K562 (cell line): ENCODE data around the gene MRGPRX3. TPM values are rescaled to one million over a fixed set of nuclear protein-coding genes. Genes with fewer than 3 reads are reported as not detected.

Experiments used
- ATAC-seq: fragments of 200-7000 bp; cut with Tn5 transposase; 3 replicates; pipeline ENCODE4 v1.9.1; 2020; ENCODE audit warnings: moderate library complexity
- BruUV-seq: library from RNA; stranded (reverse); fragments of 400-500 nt; replicated peaks from 2 replicates; lab custom pipeline; 2021; lab: Mats Ljungman, UMichigan
- CTCF ChIA-PET: fragments of 300-600 bp; formaldehyde crosslinking; extraction: SDS; loops from one replicate; lab custom pipeline; 2021; ENCODE audit warnings: low intra/inter-chr PET ratio; lab: Yijun Ruan, JAX
- POLR2A ChIA-PET: fragments of 300-600, 350-650 bp; sonication (Branson Sonifier 250); formaldehyde crosslinking; extraction: SDS; loops from one replicate; lab custom pipeline; 2021; ENCODE audit warnings: antibody characterized with exemption, inconsistent platforms; lab: Yijun Ruan, JAX
- DNase-seq, 4 experiments: peaks; one replicate each; pipeline versions ENCODE4 v3.0.0 to v3.0.0-alpha.2; 2011 to 2018; ENCODE audit warnings: low spot score in 3 of 4, mixed read lengths in 3 of 4; ENCODE audit errors: extremely low read depth in 1 of 4
- FAIRE-seq: peaks from 2 replicates; lab custom pipeline; 2011; peaks lifted over from hg19 to GRCh38; lab: Jason Lieb, UNC
- H2AFZ ChIP-seq: 2 replicates; pipeline ENCODE4 v1.6.0; 2011; ENCODE audit warnings: low read depth, low read length, control low read depth, inconsistent platforms
- H3K27ac ChIP-seq: fragments of 200-600 bp; 3 replicates; pipeline ENCODE4 v1.8.0; 2011; ENCODE audit warnings: low read depth, mild to moderate bottlenecking, control low read depth, inconsistent platforms, low read length, moderate library complexity, mixed read lengths; ENCODE audit errors: extremely low read depth
- H3K27me3 ChIP-seq, 2 experiments: fragments of 300-600 bp in 1 of 2; 2 replicates in 1 of 2; 3 replicates in 1 of 2; pipeline versions ENCODE4 v1.6.0 to v1.8.0; 2011; ENCODE audit warnings: inconsistent platforms in 2 of 2, low read length in 2 of 2, mild to moderate bottlenecking in 1 of 2, mixed read lengths in 1 of 2, moderate library complexity in 1 of 2; ENCODE audit not compliant: control insufficient read depth in 2 of 2, insufficient read depth in 2 of 2
- H3K36me3 ChIP-seq: fragments of 300-600 bp; 3 replicates; pipeline ENCODE4 v1.8.0; 2011; ENCODE audit warnings: mild to moderate bottlenecking, low read length, inconsistent platforms; ENCODE audit not compliant: control insufficient read depth, insufficient read depth
- H3K4me1 ChIP-seq, 2 experiments: fragments of 200-600 bp in 1 of 2; replicated peaks in 1 of 2; 2 replicates in 1 of 2; 3 replicates in 1 of 2; pipeline versions ENCODE4 v1.5.1 to v1.8.0; 2011; ENCODE audit warnings: inconsistent platforms in 2 of 2, low read length in 2 of 2, mild to moderate bottlenecking in 1 of 2, mixed read lengths in 1 of 2, moderate library complexity in 1 of 2; ENCODE audit not compliant: control insufficient read depth in 2 of 2, insufficient read depth in 2 of 2
- H3K4me2 ChIP-seq: 2 replicates; pipeline ENCODE4 v1.6.1; 2011; ENCODE audit warnings: low read length, control low read depth, inconsistent platforms, mixed read lengths; ENCODE audit not compliant: insufficient read depth
- H3K4me3 ChIP-seq: fragments of 200-600 bp; sonication (generic), shearing (Covaris generic); 2 replicates; pipeline ENCODE4 v1.5.1; 2016; ENCODE audit warnings: control low read depth, inconsistent platforms
- H3K79me2 ChIP-seq: fragments of 200-600 bp; 3 replicates; pipeline ENCODE4 v1.8.0; 2011; ENCODE audit warnings: low read length, inconsistent platforms; ENCODE audit not compliant: control insufficient read depth, insufficient read depth
- H3K9ac ChIP-seq, 2 experiments: 2 replicates each; pipeline versions ENCODE4 v1.6.0 to v1.6.1; 2011; ENCODE audit warnings: low read depth in 2 of 2, low read length in 2 of 2, control low read depth in 1 of 2, inconsistent platforms in 1 of 2, mild to moderate bottlenecking in 1 of 2, mixed read lengths in 1 of 2; ENCODE audit not compliant: insufficient read depth in 1 of 2
- H3K9me1 ChIP-seq: one replicate; pipeline ENCODE4 v1.6.0; 2011; ENCODE audit warnings: inconsistent platforms, mild to moderate bottlenecking, low read length, moderate library complexity; ENCODE audit not compliant: control insufficient read depth, insufficient read depth
- H3K9me3 ChIP-seq: replicated peaks from 2 replicates; pipeline ENCODE4 v1.5.1; 2011; ENCODE audit warnings: low read depth, low read length, inconsistent platforms; ENCODE audit not compliant: control insufficient read depth, insufficient read depth
- H4K20me1 ChIP-seq: replicated peaks from 2 replicates; pipeline ENCODE4 v1.6.1; 2011; ENCODE audit warnings: low read length, inconsistent platforms, mixed read lengths; ENCODE audit not compliant: control insufficient read depth, insufficient read depth
- ETV5 ChIP-seq: sonication (generic); formaldehyde crosslinking; IDR thresholded peaks from 2 replicates; pipeline ENCODE4 v1.4.0; 2020; ENCODE audit warnings: low read depth, mild to moderate bottlenecking, missing genetic modification reagents
- FOXK1 ChIP-seq: sonication (generic); formaldehyde crosslinking; IDR thresholded peaks from 2 replicates; pipeline ENCODE4 v1.8.0; 2022; ENCODE audit warnings: missing genetic modification reagents, mild to moderate bottlenecking, borderline replicate concordance
- HNRNPUL1 ChIP-seq: fragments of 200-400 bp; formaldehyde crosslinking; IDR thresholded peaks from 2 replicates; pipeline ENCODE4 v1.6.1; 2017; ENCODE audit warnings: low read length
- RBM34 ChIP-seq: fragments of 200-400 bp; formaldehyde crosslinking; IDR thresholded peaks from 2 replicates; pipeline ENCODE4 v1.6.1; 2018; ENCODE audit warnings: low read length, borderline replicate concordance; ENCODE audit not compliant: insufficient read depth
- ZNF277 ChIP-seq: fragments of 250-450 bp; sonication (Bioruptor Pico); IDR thresholded peaks from 2 replicates; pipeline ENCODE4 v1.8.0; 2022; ENCODE audit warnings: inconsistent platforms, mild to moderate bottlenecking, moderate library complexity, borderline replicate concordance
- ZNF507 ChIP-seq: conservative IDR thresholded peaks from 2 replicates; pipeline ENCODE4 v1.6.1; 2017; ENCODE audit warnings: missing genetic modification characterization, missing compliant biosample characterization
- ZZZ3 ChIP-seq: fragments of 450-650 bp; IDR thresholded peaks from 2 replicates; pipeline ENCODE4 v1.6.1; 2016; ENCODE audit warnings: antibody characterized with exemption, mild to moderate bottlenecking, moderate library complexity
- WGBS: fragments of 100-300 bp; shearing (Covaris generic); methylation state at CpG from one replicate; pipeline ENCODE4 v1.1.6; 2016; ENCODE audit warnings: low coverage, mixed read lengths; ENCODE audit not compliant: insufficient coverage; ENCODE audit errors: missing lambda C conversion rate; 5-methylcytosine and 5-hydroxymethylcytosine counted together
- in situ Hi-C: fragments of 300-500 bp; cut with MboI; formaldehyde crosslinking; loops from 4 replicates; pipeline ENCODE4 v1.15.0; 2018; ENCODE audit warnings: inconsistent platforms, mixed read lengths
- intact Hi-C: fragments of 100-400 bp; cut with micrococcal nuclease; formaldehyde crosslinking; loops from 2 replicates; pipeline ENCODE4 v1.14.2; 2022
- polyA plus RNA-seq, 8 experiments: library from polyadenylated mRNA; depleted of rRNA in 4 of 8; stranded (reverse) in 5 of 8; unstranded in 3 of 8; fragments of >200 nt; fragmentation: Nextera tagmentation in 2 of 8; fragmentation: Illumina TruSeq in 1 of 8; extraction: Ambion mirVana in 2 of 8; extraction: Trizol in 1 of 8; gene quantifications; 2 replicates each; pipeline versions ENCODE4 v1.2.1 to v1.2.3, GENCODE V29; 2011 to 2014; ENCODE audit warnings: inconsistent platforms in 1 of 8, missing spikeins in 1 of 8
- total RNA-seq, 7 experiments: library from RNA; depleted of rRNA in 6 of 7; stranded (reverse); fragments of >200 nt in 6 of 7; fragmentation: Illumina TruSeq in 2 of 7; extraction: Trizol in 2 of 7; gene quantifications; 2 replicates each; pipeline versions ENCODE4 v1.2.1 to v1.2.3, GENCODE V29; 2011 to 2021; ENCODE audit warnings: low replicate concordance in 1 of 7
- TF ChIP-seq, protein P1 (sequence below), 2 experiments: fragments of 250-450 bp in 1 of 2; fragments of 450-650 bp in 1 of 2; sonication (Bioruptor Pico) in 1 of 2; IDR thresholded peaks; 2 replicates each; pipeline versions ENCODE4 v1.6.1 to v1.8.0; 2016 to 2021; ENCODE audit warnings: mild to moderate bottlenecking in 2 of 2, moderate library complexity in 2 of 2, missing compliant biosample characterization in 1 of 2, missing genetic modification characterization in 1 of 2
- TF ChIP-seq, protein P2 (sequence below), 2 experiments: IDR thresholded peaks; 2 replicates each; pipeline ENCODE4 v1.6.1; 2012; ENCODE audit warnings: improper control_type of control experiment in 2 of 2, low read depth in 2 of 2, low read length in 2 of 2, borderline replicate concordance in 1 of 2

Gene MRGPRX3
- total and polyA plus RNA-seq, 9 of the 15 experiments (the other 6 are each of a cell fraction or from before 2014, with no cell fraction given), result not detected

DNA sequence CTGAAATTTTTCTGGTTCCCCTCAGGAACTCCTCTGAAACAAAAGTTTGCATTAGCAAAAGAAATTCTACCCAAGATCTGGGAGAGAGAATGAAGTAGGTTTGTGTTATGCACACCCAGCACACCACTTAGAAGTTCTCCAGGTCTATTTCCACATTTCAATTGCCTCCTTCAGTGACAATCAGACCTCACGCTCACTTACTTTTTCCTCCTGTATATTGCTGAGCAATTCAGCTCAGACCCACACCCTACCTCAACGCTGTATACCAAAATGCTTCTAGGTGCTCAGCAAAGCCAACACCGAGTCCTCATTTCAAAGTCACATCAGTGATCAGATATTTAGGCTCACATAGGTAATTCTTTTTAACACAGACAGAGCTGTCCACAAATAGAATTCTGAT is 19.2 kb downstream of the MRGPRX3 start:
- intact Hi-C loops, result no loop called here
- Histone ChIP-seq H3K27me3 (peaks cover 3 to 8% of the 10 kb centered on the region in 2 experiments; a peak in 3 of 5 replicates), H3K9me1 (no peaks in the 10 kb centered on the region), H3K79me2 (no peaks in the 10 kb centered on the region), H3K9ac (no peak overlapping the region), H3K4me2 (no peak overlapping the region), H3K4me1 (no peaks in the 10 kb centered on the region), H3K27ac (no peak overlapping the region), H3K9me3 (no peaks in the 10 kb centered on the region), H3K36me3 (no peaks in the 10 kb centered on the region), H3K4me3 (no peak overlapping the region), H4K20me1 (no peaks in the 10 kb centered on the region), H2AFZ (no peak overlapping the region)
- BruUV-seq, result no TSS peak
- no peak for TF ChIP-seq HNRNPUL1
- no peak for TF ChIP-seq ZNF507 (tag)
- no peak for TF ChIP-seq FOXK1 (CRISPR knock-in tag)
- TF ChIP-seq, protein P1, sequence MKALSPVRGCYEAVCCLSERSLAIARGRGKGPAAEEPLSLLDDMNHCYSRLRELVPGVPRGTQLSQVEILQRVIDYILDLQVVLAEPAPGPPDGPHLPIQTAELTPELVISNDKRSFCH (CRISPR knock-in tag; IDR thresholded peaks at IDR 0.05), result no peak
- TF ChIP-seq, protein P1 (tag; IDR thresholded peaks at IDR 0.05), result no peak
- no peak for TF ChIP-seq ZNF277 (CRISPR knock-in tag)
- no peak for TF ChIP-seq RBM34
- no peak for TF ChIP-seq ZZZ3
- TF ChIP-seq, protein P2, sequence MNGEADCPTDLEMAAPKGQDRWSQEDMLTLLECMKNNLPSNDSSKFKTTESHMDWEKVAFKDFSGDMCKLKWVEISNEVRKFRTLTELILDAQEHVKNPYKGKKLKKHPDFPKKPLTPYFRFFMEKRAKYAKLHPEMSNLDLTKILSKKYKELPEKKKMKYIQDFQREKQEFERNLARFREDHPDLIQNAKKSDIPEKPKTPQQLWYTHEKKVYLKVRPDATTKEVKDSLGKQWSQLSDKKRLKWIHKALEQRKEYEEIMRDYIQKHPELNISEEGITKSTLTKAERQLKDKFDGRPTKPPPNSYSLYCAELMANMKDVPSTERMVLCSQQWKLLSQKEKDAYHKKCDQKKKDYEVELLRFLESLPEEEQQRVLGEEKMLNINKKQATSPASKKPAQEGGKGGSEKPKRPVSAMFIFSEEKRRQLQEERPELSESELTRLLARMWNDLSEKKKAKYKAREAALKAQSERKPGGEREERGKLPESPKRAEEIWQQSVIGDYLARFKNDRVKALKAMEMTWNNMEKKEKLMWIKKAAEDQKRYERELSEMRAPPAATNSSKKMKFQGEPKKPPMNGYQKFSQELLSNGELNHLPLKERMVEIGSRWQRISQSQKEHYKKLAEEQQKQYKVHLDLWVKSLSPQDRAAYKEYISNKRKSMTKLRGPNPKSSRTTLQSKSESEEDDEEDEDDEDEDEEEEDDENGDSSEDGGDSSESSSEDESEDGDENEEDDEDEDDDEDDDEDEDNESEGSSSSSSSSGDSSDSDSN (IDR thresholded peaks at IDR 0.05; ENCODE audit: borderline replicate concordance in 1 of 2, low read depth in 2 of 2, low read length in 2 of 2), result no peak
- no peak for TF ChIP-seq ETV5
- ChIA-PET CTCF (no interaction called here), POLR2A (no interaction called here)
- ATAC-seq, result no peak
- in situ Hi-C loops, result no loop called here
- DNase-seq, result no peak
- FAIRE-seq, result no peak
- WGBS, result 0% methylated on average over 3 of the region's 3 CpGs
